MV-4-11 (cell line): ENCODE measurements around the gene MAP1S.

Experiments
- DNase-seq: peaks from one replicate; lab custom pipeline; 2025; lab: John Stamatoyannopoulos, UW

Gene MAP1S, protein sequence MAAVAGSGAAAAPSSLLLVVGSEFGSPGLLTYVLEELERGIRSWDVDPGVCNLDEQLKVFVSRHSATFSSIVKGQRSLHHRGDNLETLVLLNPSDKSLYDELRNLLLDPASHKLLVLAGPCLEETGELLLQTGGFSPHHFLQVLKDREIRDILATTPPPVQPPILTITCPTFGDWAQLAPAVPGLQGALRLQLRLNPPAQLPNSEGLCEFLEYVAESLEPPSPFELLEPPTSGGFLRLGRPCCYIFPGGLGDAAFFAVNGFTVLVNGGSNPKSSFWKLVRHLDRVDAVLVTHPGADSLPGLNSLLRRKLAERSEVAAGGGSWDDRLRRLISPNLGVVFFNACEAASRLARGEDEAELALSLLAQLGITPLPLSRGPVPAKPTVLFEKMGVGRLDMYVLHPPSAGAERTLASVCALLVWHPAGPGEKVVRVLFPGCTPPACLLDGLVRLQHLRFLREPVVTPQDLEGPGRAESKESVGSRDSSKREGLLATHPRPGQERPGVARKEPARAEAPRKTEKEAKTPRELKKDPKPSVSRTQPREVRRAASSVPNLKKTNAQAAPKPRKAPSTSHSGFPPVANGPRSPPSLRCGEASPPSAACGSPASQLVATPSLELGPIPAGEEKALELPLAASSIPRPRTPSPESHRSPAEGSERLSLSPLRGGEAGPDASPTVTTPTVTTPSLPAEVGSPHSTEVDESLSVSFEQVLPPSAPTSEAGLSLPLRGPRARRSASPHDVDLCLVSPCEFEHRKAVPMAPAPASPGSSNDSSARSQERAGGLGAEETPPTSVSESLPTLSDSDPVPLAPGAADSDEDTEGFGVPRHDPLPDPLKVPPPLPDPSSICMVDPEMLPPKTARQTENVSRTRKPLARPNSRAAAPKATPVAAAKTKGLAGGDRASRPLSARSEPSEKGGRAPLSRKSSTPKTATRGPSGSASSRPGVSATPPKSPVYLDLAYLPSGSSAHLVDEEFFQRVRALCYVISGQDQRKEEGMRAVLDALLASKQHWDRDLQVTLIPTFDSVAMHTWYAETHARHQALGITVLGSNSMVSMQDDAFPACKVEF

DNA sequence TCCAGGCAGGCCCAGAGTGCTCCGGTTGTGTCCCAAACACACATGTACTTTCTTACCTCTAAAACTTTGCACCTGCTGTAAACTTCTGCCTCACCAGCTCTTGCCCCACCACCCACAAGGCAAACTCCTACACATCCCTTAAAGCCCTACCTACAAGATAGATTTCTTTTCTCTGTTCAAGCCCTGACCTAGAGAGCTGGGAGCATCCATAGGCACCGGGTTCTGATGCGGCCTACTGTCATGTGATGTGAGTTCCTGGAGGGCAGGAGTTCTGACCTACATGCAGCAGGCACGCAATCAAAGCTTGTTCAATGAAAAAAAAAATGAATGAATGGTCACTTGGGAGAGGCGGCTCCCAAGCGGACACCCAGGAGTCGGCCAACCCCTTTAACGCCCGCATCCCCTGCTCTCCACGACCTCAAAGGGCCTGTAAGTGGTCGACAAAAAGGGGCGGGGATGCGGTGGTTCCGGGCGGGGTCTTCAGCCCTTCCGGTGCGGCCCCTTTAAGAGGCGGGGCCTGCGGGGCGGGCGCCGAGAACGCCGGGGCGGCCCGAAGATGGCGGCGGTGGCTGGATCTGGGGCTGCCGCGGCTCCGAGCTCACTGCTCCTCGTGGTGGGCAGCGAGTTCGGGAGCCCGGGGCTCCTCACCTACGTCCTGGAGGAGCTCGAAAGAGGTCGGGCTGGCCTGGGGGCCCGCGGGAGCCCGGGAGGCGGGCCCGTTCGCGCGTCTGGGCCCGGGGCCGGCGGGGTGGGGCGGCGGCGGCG lies at the start of gene MAP1S:
Gene MAP1S, plus strand, starts transcription at position 534 of the 765 bp plus-strand sequence. Its CDS starts 23 bp downstream, at position 557.
- peak; percentile 51 for DNase-seq

DNA sequence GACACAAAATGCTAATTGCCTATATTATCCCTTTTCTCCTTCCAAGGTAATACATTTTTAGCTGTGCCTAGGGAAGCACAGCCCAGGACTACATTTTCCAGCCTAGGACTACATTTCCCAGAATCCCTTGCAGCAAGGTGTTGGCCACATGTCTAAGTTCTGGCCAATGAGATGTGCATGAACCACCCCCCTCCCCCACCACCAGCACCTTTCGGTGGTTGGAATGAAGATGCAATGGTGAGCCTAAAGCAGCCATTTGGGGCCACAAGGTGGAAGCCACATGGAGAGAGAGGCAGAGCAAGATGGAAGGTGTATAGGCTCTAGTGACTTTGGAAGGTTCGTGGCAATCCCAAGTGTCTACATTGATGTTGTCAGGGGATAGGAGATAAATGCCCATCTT lies 47.4 kb upstream of the MAP1S start:
- peak; percentile 22 for DNase-seq

DNA sequence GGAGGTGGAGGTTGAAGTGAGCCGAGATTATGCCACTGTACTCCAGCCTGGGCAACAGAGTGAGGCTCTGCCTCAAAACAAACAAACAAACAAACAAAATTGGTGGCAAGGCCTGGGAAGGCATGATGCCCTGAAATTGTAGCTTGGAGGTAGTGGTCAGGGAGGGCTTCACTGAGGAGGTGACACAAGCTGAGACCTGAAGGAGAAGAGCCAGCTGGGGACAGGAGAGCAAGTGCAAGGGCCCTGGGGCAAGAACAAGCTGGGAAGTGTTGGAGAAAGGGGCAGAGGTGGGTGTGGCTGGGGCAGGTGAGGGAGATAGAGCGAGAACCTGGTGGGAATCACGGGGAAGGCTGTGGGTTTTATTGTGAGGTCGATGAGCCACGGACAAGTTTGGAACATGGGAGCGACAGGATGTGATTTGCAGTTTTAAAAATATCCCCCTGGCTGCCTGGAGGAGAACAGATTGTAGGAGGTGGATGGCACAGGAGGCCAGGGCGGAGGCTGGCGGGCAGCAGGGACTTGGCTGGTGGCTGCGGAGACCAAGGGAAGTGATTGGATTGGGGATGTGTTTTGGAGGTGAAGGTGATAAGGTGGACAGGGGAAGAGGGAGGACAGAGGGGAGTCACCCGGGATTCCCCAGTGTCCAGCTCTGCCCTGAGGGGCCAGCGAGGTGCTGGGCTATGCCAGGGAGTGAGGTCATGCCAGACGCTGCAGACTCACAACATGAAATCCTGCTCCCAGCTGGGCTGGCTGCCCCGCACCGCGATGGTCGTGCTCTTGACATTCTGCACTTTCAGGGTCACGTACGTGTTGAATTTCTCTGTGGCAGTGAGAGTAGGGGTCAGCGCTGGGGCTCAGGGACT lies 45.1 kb upstream of the MAP1S start:
- DNase-seq, result no peak

DNA sequence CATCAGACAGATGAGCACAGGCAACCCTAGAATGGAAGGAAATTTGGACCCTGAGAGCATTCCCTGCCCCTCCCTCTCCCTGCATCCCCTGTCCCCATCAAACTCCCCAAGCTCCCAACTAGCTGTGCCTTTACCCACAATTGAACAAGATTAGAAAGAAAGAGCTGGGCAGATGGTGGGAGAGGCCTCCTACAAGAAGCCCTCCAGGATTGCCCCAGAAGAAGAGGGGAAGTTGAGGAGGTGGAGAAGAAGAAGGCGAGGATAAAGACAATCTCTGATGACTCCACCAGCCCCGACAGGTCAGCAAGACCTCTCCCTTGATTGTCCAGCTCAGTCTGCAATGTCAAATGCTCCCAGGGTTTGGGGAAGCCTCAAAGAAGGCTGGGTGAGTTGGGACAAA lies 43.0 kb upstream of the MAP1S start:
- DNase-seq, result no peak

DNA sequence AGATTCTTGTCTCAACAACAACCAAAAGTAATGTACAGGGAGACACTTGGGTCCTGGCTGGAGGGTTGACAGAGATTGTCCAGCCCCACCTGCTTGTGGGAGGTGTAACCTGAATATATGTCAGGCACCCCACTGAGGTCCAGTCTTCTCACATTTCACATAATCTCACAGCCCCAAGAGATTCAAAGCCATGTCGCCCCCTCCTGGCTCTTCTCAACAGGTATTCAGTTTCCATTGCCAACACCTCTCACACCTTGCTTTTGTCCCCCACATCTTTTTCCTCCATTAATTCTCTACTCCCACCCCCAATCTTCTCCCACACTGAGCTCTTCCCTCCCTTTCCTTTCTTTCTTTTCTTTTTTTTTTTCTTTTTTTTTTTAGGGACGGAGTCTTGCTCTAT lies 42.3 kb upstream of the MAP1S start:
- no peak for DNase-seq

DNA sequence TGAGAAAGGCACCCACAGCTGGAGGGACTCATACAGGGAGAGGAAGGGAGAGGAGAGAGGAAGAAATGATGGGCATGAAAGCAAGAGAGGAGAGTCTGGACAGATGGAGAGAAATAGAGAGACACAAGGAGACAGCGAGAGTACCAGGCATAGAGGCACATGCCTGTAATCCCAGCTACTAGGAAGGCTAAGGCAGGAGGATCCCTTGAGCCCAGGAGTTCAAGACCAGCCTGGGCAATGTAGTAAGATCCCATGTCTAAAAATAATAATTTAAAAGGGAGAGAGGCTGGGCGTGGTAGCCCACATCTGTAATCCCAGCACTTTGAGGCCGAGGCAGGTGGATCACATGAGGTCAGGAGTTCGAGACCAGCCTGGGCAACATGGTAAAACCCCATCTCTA lies 40.4 kb upstream of the MAP1S start:
- DNase-seq, result no peak

DNA sequence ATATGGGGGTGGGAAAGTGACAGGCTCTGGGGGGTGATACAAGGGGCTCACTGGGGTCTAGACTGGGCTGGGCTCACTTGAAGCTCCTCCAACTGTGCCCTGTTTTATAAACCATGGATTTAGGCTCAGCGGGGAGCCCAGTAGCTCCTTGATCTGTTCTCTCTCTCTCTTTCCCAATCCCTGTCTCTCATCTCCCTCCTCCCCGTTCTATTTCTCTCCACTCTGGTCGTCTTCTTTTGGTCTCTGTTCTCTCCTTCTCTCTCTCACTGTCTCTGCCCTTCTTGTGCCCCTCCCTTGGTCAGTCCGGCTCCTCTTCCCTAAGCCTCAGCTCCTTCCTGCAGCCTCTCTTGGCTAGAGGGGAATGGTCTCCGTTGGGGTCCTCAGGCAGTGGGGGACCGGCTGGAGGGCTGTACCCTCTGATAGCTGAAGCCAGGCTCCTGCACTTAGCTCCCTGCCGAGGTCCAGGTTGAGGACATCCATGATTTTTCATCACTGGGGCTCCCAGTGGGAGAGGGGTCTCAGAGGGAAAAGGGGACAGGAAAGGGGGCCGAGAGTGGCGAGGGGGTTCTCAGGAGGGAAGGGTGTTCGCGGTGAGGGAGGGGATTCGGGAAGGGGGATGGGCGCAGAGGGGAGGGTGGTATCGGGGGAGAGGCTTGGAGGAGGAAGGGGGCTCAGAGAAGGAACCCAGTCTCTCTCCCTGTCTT lies 39.6 kb upstream of the MAP1S start:
- no peak for DNase-seq

DNA sequence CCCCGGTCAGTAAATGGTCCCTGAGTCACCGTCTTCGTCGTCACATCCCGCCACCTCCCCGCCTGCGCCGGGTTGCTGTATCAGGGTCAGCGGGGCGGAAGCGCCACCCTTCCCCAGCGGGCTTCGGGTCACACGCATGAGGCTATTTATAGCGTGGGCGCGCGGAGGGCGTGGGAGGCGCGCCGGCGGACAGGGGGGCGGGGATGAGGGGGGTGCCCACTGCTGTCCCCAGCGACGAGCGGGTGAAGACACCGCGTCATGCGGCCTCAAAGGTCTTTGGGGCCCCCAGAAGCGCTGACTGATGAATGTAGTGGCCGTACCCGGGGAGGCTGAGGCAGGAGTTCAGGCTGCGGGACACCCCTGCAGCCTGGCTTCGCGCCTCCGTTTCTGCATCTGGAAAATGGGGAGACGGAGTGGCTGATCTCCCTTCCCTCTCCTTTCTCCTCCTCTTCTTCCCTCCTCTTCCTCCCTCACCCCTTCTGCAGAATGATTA lies 39.0 kb upstream of the MAP1S start:
- peak; percentile 86 for DNase-seq

DNA sequence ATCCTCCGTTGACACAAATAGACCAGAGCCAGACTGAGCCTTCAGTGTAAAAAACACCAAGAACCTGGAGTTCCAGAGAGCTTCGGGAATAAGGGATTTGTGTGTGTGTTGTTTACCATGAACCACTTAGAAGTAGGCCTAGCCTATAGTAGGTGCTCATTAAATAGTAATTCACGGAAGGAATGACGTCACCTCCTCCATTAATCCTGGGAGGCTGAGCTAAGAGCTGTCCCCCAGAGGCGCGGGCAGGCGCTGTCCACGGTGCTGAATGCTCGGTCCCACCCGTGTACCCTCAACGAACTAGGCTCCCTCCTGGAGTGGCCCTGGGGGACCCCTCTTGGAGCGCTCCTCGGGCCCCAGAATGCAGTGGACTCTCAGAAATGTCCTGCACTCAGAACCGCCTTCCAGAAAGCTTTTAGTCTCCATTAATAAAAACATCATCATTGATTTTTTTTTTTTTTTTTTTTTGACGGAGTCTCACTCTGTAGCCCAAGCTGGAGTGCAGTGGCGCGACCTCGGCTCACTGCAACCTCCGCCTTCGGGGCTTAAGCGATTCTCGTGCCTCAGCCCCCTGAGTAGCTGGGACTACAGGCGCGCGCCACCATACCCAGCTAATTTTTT lies 37.7 kb upstream of the MAP1S start:
- DNase-seq, result peak; percentile 73

DNA sequence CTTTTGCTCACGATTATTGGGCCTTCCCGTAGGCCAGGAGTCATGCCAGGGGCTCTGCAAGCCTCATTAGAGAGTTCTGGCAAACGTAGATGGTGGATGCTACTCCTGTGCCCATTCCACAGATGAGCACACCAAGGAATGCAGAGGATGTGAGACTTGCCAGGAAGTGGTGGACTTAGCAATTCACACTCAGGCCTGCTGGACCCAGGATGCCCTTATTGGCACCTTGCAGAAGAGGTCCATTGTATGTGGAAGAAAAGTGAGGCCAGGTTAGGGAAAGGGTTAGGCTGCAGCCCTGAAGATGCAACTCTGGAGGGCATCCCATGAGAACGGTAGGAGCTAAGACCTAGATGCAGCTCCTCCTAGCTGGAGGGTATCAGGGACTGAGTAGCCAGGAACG lies 37.0 kb upstream of the MAP1S start:
- DNase-seq, result no peak

DNA sequence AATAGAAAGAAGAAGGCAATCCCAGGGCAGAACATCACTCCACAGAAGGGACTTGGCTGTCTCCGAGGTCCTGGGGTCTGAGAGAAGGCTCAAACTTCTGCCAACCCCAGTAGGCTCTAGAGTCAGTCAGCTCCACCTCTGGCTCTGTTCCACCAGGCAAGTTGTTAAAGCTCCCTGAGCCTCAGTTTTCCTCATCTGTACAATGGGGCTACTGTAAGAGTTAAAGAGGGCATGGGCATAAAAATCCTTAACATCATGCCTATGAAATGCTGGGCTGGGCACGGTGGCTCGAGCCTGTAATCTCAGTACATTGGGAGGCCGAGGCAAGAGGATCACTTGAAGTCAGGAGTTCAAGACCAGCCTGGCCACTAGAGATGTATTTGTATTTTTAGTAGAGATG lies 36.2 kb upstream of the MAP1S start:
- no peak for DNase-seq

DNA sequence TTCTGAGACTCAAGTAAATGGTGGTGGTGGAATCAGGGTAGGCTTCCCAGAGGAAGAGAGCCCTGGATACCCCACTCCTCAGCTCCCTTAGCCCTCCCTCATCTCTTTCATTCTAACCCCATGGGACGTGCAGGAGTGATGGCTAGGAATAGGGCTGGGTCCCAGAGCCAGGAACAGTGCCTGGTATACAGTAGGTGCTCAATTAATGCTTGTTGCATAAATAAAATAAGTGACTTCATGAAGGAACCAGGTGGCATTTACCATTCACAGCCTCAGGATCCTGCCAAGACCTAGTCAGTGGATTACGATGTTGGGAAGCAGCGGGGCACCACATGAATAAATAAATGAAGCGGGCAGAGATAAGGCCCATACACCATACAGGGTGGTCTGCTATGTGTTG lies 35.0 kb upstream of the MAP1S start:
- no peak for DNase-seq

DNA sequence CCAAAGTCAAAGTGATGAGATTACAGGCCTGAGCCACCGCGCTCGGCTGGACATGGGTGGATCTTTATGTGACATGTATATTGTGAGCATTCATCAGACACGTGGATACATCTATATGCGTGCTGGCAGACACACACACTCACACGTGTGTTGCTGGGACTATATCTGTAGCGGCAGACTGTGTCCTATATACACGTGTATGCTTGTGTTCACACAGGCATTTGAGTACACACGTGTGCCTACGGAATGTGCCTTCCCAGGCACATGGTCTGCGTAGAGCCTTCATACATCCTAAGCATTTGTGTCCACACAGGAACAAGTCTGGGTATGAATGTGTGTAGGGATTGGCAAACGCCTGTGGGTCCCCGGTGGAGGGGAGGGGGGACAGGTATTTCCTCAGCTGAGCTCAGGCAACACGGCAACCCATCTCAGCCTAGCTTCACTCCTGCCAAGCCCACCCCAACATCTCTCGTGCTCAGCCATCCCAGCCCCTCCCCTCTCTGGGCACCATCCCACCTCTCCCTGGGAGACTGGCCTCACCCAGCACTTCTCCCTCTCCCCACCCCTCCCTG lies 33.7 kb upstream of the MAP1S start:
- no peak for DNase-seq

DNA sequence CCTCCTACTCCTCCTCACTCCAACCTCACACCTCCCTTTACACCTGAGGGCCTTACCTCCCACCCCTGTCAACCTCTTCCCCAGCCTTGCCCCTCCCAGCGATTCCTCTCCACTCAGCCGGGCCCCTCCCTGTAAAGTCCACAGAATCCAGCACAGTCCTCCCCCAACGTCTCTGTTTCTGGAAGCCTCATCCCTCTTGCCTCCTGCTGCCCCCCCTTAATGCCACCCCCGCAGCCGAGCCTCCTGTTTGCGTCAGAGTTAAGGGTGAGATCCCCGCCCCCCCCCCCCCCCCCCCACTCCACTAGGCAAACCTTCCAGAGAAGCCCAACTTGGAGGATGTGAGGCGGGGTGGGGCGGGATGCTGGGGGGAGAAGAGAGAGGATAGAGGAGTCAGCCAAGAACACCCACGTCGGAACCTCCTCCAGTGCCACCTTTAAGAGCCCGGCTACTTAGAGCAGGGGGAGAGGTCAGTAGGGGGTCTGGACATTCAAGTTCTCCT lies 33.2 kb upstream of the MAP1S start:
- DNase-seq, result no peak

DNA sequence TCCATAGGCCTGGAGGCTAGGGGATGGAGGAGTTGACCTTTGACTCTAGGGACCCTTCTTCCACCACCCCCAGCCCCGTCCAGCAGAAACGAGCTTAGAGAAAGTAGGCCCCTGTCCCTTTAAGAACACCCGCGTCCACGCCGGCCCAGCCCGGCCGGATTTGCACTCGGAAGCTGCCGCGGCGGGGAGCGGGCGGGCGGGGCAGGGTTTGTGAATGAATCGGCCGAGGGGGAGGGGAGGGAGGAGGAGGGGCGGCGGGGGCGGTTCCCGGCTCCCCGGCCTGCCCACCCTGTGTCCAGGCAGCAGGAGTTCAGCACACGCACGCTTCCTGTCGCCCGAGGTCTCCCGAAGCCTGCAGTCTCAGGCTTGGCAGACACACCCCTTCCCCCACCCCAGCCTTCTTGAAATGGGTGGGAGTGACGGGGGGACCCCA lies 32.7 kb upstream of the MAP1S start:
- DNase-seq, result no peak

DNA sequence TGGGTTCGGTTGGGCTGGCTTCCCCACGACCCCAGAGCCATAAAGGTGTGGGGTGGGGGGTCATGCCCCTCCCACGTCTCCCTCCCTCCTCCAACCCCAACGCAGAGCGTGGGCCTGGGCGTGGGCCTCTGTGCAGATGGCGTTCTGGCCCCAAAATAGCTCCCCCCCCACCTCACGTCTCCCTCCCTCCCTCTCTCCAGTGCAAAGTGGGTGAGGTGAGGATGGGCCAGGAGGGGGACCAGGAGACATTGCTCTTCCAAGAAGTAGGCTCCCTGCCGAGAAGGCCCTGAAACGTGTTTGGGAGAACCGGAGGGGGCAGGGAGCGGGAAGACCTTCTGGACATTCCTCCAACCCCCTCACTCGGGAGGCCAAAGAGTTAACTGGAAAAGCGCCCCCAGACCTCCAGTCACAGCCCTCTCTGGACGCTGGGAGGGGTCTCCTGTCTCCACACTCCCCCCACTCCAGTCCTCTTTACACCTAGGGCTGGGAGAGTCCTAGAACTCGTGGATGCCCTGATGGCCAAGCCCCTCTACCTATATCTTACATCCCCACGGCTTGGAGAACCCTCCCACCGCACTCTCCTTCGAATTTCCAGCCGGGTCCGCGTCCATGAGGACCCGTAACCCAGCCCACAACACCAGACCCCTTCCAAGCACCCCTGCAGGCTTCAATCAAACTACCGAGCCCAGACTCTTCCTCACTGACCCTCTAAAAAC lies 32.0 kb upstream of the MAP1S start:
- no peak for DNase-seq

DNA sequence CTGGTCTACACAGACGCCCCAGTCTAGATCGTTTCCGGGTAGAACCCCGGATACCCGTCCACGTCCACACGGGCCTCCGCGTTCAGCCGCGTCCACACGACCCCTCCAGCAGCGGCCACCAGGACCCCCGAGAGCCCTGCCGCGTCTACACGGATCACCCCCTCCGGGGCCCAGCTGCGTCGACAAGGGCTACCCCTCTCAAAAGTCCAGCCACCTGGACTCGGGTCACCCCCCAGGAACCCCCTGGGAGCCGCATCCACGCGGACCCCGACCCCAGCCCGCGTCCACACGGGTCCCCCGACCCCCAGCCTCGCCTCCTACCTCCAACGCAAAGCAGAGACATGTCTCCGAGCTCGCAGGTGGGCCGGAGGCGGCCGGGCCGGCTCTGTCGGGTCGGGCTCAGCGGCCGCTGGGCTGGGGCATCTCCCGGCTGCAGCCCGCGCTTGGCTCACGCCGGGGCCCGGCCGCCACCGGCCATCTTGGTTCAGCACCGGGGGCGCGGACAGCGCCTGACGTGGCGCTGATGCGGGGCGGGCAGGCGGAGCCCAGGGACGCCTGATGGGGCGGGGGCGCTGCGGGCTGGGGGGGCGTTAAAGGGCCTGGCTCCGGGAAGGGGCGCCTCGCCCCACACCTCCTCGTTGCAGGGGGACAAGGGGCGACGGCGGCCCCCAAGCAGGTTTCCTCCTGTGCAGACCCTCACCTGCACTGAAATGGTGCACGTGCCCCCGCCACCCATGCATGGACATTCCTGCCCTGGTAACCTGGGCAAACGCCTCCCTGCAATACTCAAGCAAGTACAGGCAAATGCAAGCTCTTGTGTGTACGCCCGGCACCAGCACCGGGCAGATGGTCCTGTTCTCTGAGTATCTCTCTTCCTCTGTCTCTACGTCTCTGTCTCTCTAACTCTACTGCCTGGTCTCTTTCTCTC lies 31.2 kb upstream of the MAP1S start, which contains the start of gene UNC13A:
Gene UNC13A, minus strand, starts transcription at position 498 of the 928 bp plus-strand sequence. Its CDS starts 155 bp downstream, at position 343.
- DNase-seq, result peak; percentile 30
